Liver (tissue), 9 donors: ENCODE data around the gene PPFIA4. TPM values are rescaled to one million over a fixed set of nuclear protein-coding genes. Genes with fewer than 3 reads are reported as not detected.

Source experiments
- DNase-seq: peaks from one replicate; pipeline ENCODE4 v3.0.0-alpha.2; 2017; ENCODE audit warnings: low spot score
- H3K27ac ChIP-seq, 2 donors: one replicate each; pipeline ENCODE4 v1.7.0; 2013; ENCODE audit warnings: inconsistent platforms in 2 of 2, low read length in 2 of 2, control low read depth in 1 of 2, low read depth in 1 of 2, mild to moderate bottlenecking in 1 of 2
- H3K27me3 ChIP-seq, 4 donors: one replicate each; pipeline versions ENCODE4 v1.6.1 to v1.7.0; 2013; ENCODE audit warnings: low read length in 3 of 4, inconsistent platforms in 1 of 4, mild to moderate bottlenecking in 1 of 4, moderate library complexity in 1 of 4; ENCODE audit not compliant: control insufficient read depth in 4 of 4, insufficient read depth in 4 of 4
- H3K36me3 ChIP-seq, 4 donors: one replicate each; pipeline versions ENCODE4 v1.6.1 to v1.7.0; 2013; ENCODE audit warnings: low read length in 3 of 4, mild to moderate bottlenecking in 3 of 4, low read depth in 1 of 4, moderate library complexity in 1 of 4; ENCODE audit not compliant: control insufficient read depth in 4 of 4, insufficient read depth in 3 of 4
- H3K4me1 ChIP-seq, 4 donors: one replicate each; pipeline versions ENCODE4 v1.6.1 to v1.7.0; 2013; ENCODE audit warnings: low read length in 3 of 4, mild to moderate bottlenecking in 3 of 4, moderate library complexity in 1 of 4; ENCODE audit not compliant: control insufficient read depth in 4 of 4, insufficient read depth in 4 of 4
- H3K4me3 ChIP-seq, 3 donors: one replicate each; pipeline versions ENCODE4 v1.6.1 to v1.7.0; 2013; ENCODE audit warnings: low read length in 3 of 3, control low read depth in 1 of 3, low read depth in 1 of 3, mild to moderate bottlenecking in 1 of 3
- H3K9ac ChIP-seq, 2 donors: one replicate each; pipeline ENCODE4 v1.7.0; 2013; ENCODE audit warnings: low read length in 2 of 2, mild to moderate bottlenecking in 2 of 2, moderate library complexity in 2 of 2, control low read depth in 1 of 2, low read depth in 1 of 2
- H3K9me3 ChIP-seq, 4 donors: one replicate each; pipeline versions ENCODE4 v1.6.1 to v1.7.0; 2013; ENCODE audit warnings: low read length in 3 of 4; ENCODE audit not compliant: control insufficient read depth in 4 of 4
- ATF3 ChIP-seq: IDR thresholded peaks from 2 replicates; pipeline ENCODE4 v1.6.1; 2016; ENCODE audit warnings: antibody characterized with exemption
- EGR1 ChIP-seq, 2 donors: IDR thresholded peaks; 2 replicates each; pipeline ENCODE4 v1.6.1; 2016 to 2018; ENCODE audit warnings: antibody characterized with exemption in 2 of 2, low read depth in 2 of 2
- FOXA1 ChIP-seq: IDR thresholded peaks from 2 replicates; pipeline ENCODE4 v1.6.1; 2016; ENCODE audit warnings: antibody characterized with exemption
- FOXA2 ChIP-seq: IDR thresholded peaks from 2 replicates; pipeline ENCODE4 v1.6.1; 2016; ENCODE audit warnings: antibody characterized with exemption
- GABPA ChIP-seq, 2 donors: IDR thresholded peaks in 1 of 2; conservative IDR thresholded peaks in 1 of 2; 2 replicates each; pipeline ENCODE4 v1.6.1; 2016; ENCODE audit warnings: antibody characterized with exemption in 2 of 2, mild to moderate bottlenecking in 1 of 2, moderate library complexity in 1 of 2
- HNF4A ChIP-seq, 2 donors: conservative IDR thresholded peaks; 2 replicates each; pipeline ENCODE4 v1.6.1; 2016; ENCODE audit warnings: antibody characterized with exemption in 2 of 2, mild to moderate bottlenecking in 2 of 2
- HNF4G ChIP-seq: IDR thresholded peaks from 2 replicates; pipeline ENCODE4 v1.6.1; 2016; ENCODE audit warnings: antibody characterized with exemption
- NR2F2 ChIP-seq: IDR thresholded peaks from 2 replicates; pipeline ENCODE4 v1.6.1; 2016; ENCODE audit warnings: antibody characterized with exemption
- RAD21 ChIP-seq, 2 donors: IDR thresholded peaks; 2 replicates each; pipeline ENCODE4 v1.6.1; 2016; ENCODE audit warnings: antibody characterized with exemption in 2 of 2, mild to moderate bottlenecking in 2 of 2
- REST ChIP-seq: IDR thresholded peaks from 2 replicates; pipeline ENCODE4 v1.6.1; 2016; ENCODE audit warnings: antibody characterized with exemption, mild to moderate bottlenecking
- RXRA ChIP-seq, 2 donors: IDR thresholded peaks; 2 replicates each; pipeline ENCODE4 v1.6.1; 2017 to 2018; ENCODE audit warnings: antibody characterized with exemption in 2 of 2, mild to moderate bottlenecking in 1 of 2
- SP1 ChIP-seq: IDR thresholded peaks from 2 replicates; pipeline ENCODE4 v1.6.1; 2018; ENCODE audit warnings: antibody characterized with exemption, mild to moderate bottlenecking
- TAF1 ChIP-seq: conservative IDR thresholded peaks from 2 replicates; pipeline ENCODE4 v1.6.1; 2016; ENCODE audit warnings: antibody characterized with exemption, mild to moderate bottlenecking
- YY1 ChIP-seq: IDR thresholded peaks from 2 replicates; pipeline ENCODE4 v1.6.1; 2016; ENCODE audit warnings: antibody characterized with exemption, mild to moderate bottlenecking
- ZBTB33 ChIP-seq: IDR thresholded peaks from 2 replicates; pipeline ENCODE4 v1.6.1; 2016; ENCODE audit warnings: antibody characterized with exemption
- WGBS: extraction: QIAGEN DNeasy Blood & Tissue Kit; methylation state at CpG from one replicate; pipeline ENCODE4 v1.1.7; 2013; 5-methylcytosine and 5-hydroxymethylcytosine counted together
- polyA plus RNA-seq, 2 donors: library from polyadenylated mRNA; stranded (reverse) in 1 of 2; unstranded in 1 of 2; fragments of 200-250 nt in 1 of 2; fragments of >200 nt in 1 of 2; fragmentation: Nextera tagmentation in 1 of 2; extraction: Ambion mirVana in 1 of 2; gene quantifications; one replicate each; pipeline versions ENCODE4 v1.2.1 to v1.2.3, GENCODE V29; 2013 to 2015
- total RNA-seq, 2 donors: library from RNA; depleted of rRNA; stranded (reverse); fragments of >200 nt; gene quantifications; one replicate each; pipeline ENCODE4 v1.2.3, GENCODE V29; 2014
- TF ChIP-seq, protein P1 (sequence below): IDR thresholded peaks from 2 replicates; pipeline ENCODE4 v1.6.1; 2016; ENCODE audit warnings: antibody characterized with exemption
- TF ChIP-seq, protein P2 (sequence below): fragments of 150-350 bp; IDR thresholded peaks from 2 replicates; pipeline ENCODE4 v1.5.1; 2017; ENCODE audit warnings: improper control_type of control experiment, low read depth, low read length; ENCODE audit not compliant: missing input control
- donor health status: healthy.
- donor health status: healthy.
- donor health status: healthy.
- donor health status: healthy.
- donor health status: healthy.

Gene PPFIA4
- total and polyA plus RNA-seq, 4 donors = 0.07 to 0.33 (median 0.15) TPM

DNA sequence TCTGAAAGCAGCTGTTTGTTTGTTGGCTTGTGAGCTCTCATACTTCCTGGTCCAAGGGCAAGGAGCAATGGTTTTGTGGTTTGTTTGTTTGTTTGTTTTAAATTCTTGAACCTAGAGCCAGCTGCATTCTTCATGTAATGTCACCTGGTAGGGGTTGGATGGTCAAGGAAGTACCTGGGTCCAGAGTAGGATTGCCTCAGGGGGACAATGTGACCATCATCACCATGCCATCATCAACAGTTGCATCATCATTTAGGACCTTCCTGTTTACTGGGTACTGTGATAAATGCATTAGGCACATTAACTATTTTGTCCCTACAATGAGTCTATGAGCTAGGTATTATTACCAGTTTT, 74.2 kb downstream of the PPFIA4 start (continued):
- TF ChIP-seq REST (no peak), HNF4G (no peak)

- H3K4me3 ChIP-seq = no peak overlapping the region
- H3K9ac ChIP-seq = no peak overlapping the region
- no peaks in the 10 kb centered on the region for H3K36me3 ChIP-seq
- peaks cover 0 to 2% (median 0%) of the 10 kb centered on the region in 4 donors for H3K9me3 ChIP-seq
- TF ChIP-seq HNF4A (conservative IDR thresholded peaks at IDR 0.05) (peak; percentile 56 to 60), YY1 (no peak), RXRA (IDR thresholded peaks at IDR 0.05) (peak; percentile 64 to 81), NR2F2 (peak; percentile 96)
- TF ChIP-seq, protein P1, sequence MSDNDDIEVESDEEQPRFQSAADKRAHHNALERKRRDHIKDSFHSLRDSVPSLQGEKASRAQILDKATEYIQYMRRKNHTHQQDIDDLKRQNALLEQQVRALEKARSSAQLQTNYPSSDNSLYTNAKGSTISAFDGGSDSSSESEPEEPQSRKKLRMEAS = no peak
- no peak for DNase-seq
- H3K27ac ChIP-seq = no peak overlapping the region
- no peaks in the 10 kb centered on the region for H3K27me3 ChIP-seq
- peaks cover 0 to 10% (median 4%) of the 10 kb centered on the region in 4 donors for H3K4me1 ChIP-seq
- 58% methylated on average over 6 of the region's 6 CpGs for WGBS
These were observed 75.7 kb downstream of the PPFIA4 start for GRCh38 chr1:203101813-203102634.

DNA sequence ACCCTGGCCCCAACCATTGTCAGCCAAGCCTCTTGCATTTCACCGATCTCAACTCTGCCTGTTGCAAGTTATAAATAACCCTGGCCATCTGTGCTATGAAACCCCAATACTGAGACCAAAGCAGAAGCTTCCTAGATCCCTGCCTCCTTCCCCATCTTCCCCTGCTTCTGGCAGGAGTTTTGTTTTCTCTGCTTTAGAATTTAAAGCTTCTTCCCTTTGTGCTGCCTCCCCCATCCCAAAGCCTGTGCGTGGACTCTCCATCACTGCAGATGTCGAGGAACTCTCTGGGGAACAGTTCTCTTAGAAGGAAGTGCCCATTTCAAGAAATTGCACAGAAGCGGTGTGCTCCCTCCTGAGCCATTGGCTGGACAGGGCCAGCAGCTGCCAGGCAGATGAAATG, 76.9 kb downstream of the PPFIA4 start:
- Histone ChIP-seq H3K36me3 (no peaks in the 10 kb centered on the region), H3K27me3 (no peaks in the 10 kb centered on the region), H3K9ac (no peak overlapping the region), H3K4me3 (no peak overlapping the region), H3K9me3 (no peaks in the 10 kb centered on the region), H3K27ac (no peak overlapping the region), H3K4me1 (peaks cover 0 to 10% (median 4%) of the 10 kb centered on the region in 4 donors)
- WGBS = 88% methylated on average over 4 of the region's 4 CpGs
- DNase-seq = no peak
- no peak for TF ChIP-seq FOXA1
- TF ChIP-seq, protein P1 = no peak
- TF ChIP-seq GABPA (IDR thresholded peaks at IDR 0.05 in 1 of 2, conservative IDR thresholded peaks at IDR 0.05 in 1 of 2) = no peak
- no peak for TF ChIP-seq ZBTB33
- no peak for TF ChIP-seq FOXA2
- TF ChIP-seq HNF4A (conservative IDR thresholded peaks at IDR 0.05) = no peak
- no peak for TF ChIP-seq RXRA (IDR thresholded peaks at IDR 0.05)
- TF ChIP-seq SP1 = no peak
- TF ChIP-seq RAD21 (IDR thresholded peaks at IDR 0.05) = no peak
- TF ChIP-seq, protein P2, sequence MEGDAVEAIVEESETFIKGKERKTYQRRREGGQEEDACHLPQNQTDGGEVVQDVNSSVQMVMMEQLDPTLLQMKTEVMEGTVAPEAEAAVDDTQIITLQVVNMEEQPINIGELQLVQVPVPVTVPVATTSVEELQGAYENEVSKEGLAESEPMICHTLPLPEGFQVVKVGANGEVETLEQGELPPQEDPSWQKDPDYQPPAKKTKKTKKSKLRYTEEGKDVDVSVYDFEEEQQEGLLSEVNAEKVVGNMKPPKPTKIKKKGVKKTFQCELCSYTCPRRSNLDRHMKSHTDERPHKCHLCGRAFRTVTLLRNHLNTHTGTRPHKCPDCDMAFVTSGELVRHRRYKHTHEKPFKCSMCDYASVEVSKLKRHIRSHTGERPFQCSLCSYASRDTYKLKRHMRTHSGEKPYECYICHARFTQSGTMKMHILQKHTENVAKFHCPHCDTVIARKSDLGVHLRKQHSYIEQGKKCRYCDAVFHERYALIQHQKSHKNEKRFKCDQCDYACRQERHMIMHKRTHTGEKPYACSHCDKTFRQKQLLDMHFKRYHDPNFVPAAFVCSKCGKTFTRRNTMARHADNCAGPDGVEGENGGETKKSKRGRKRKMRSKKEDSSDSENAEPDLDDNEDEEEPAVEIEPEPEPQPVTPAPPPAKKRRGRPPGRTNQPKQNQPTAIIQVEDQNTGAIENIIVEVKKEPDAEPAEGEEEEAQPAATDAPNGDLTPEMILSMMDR = no peak
- no peak for TF ChIP-seq EGR1 (IDR thresholded peaks at IDR 0.05; ENCODE audit: low read depth in 2 of 2)
- TF ChIP-seq YY1 = no peak
- TF ChIP-seq TAF1 = no peak
- TF ChIP-seq ATF3 = no peak
- no peak for TF ChIP-seq NR2F2
